ENCODE data around the gene GNAT1.

GNAT1 gene

DNA sequence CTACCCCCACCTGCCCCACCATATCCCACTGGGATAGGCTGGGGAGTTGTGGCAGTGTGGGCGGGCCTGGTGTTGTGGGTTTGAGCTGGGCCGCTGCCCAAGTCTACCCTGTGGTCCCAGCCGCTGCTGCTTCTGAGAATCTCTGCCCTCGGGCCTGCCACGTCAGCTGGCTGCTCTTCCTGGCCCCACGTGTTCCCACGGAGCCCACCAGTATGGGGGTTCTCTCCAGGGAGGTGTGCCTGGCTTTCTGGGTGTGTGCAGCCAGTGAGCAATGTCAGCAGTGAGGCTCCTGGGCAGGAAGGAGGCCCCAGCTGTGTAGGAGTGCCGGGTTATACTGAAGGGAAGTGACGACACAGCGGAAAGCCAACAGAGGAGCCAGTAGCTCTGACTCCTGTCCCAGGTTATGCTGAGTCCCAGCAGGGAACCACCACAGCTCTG, 55.1 kb downstream of the GNAT1 start:
- H3K27ac ChIP-seq = peak overlapping the region; percentile 38 to 91
- TF ChIP-seq, protein P1, sequence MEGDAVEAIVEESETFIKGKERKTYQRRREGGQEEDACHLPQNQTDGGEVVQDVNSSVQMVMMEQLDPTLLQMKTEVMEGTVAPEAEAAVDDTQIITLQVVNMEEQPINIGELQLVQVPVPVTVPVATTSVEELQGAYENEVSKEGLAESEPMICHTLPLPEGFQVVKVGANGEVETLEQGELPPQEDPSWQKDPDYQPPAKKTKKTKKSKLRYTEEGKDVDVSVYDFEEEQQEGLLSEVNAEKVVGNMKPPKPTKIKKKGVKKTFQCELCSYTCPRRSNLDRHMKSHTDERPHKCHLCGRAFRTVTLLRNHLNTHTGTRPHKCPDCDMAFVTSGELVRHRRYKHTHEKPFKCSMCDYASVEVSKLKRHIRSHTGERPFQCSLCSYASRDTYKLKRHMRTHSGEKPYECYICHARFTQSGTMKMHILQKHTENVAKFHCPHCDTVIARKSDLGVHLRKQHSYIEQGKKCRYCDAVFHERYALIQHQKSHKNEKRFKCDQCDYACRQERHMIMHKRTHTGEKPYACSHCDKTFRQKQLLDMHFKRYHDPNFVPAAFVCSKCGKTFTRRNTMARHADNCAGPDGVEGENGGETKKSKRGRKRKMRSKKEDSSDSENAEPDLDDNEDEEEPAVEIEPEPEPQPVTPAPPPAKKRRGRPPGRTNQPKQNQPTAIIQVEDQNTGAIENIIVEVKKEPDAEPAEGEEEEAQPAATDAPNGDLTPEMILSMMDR (IDR thresholded peaks at IDR 0.05) = peak; percentile 41
- no peak for DNase-seq (ENCODE audit: low spot score)
- H3K4me3 ChIP-seq = peak overlapping the region; percentile 72

All from coronary artery (tissue), 2 donors.